ENCODE data around the gene CDC42EP3.

Gene CDC42EP3

GRCh38 chr2:37618326-37618725 lies 53.1 kb downstream of the CDC42EP3 start:
- no peak for DNase-seq (ENCODE audit: low spot score)

- DNase-seq (ENCODE audit: low spot score), result no peak
Observed at GRCh38 chr2:37617119-37617892, 54.1 kb downstream of the CDC42EP3 start.

- DNase-seq (ENCODE audit: low spot score), result no peak
Observed at GRCh38 chr2:37616677-37617005, 54.8 kb downstream of the CDC42EP3 start.

- DNase-seq (ENCODE audit: low spot score), result no peak
Observed at GRCh38 chr2:37615804-37616676, 55.4 kb downstream of the CDC42EP3 start.

GRCh38 chr2:37614061-37614738 lies 57.2 kb downstream of the CDC42EP3 start:
- no peak for DNase-seq (ENCODE audit: low spot score)

- no peak for DNase-seq (ENCODE audit: low spot score)
Observed at GRCh38 chr2:37612382-37612781, 59.1 kb downstream of the CDC42EP3 start.

GRCh38 chr2:37610638-37611289 lies 60.7 kb downstream of the CDC42EP3 start:
- no peak for DNase-seq (ENCODE audit: low spot score)

GRCh38 chr2:37609782-37610181 lies 61.7 kb downstream of the CDC42EP3 start:
- DNase-seq (ENCODE audit: low spot score), result no peak

GRCh38 chr2:37604716-37605115 lies 66.7 kb downstream of the CDC42EP3 start:
- DNase-seq (ENCODE audit: low spot score), result no peak

GRCh38 chr2:37602702-37603101 lies 68.7 kb downstream of the CDC42EP3 start:
- no peak for DNase-seq (ENCODE audit: low spot score)

GRCh38 chr2:37602040-37602439 lies 69.4 kb downstream of the CDC42EP3 start:
- no peak for DNase-seq (ENCODE audit: low spot score)

GRCh38 chr2:37601569-37601968 lies 69.9 kb downstream of the CDC42EP3 start:
- no peak for DNase-seq (ENCODE audit: low spot score)

- no peak for DNase-seq (ENCODE audit: low spot score)
Observed at GRCh38 chr2:37600735-37601134, 70.7 kb downstream of the CDC42EP3 start.

GRCh38 chr2:37599688-37600525 lies 71.5 kb downstream of the CDC42EP3 start:
- DNase-seq (ENCODE audit: low spot score), result no peak

- DNase-seq (ENCODE audit: low spot score), result no peak
Observed at GRCh38 chr2:37593694-37594093, 77.7 kb downstream of the CDC42EP3 start.

GRCh38 chr2:37593024-37593423 lies 78.4 kb downstream of the CDC42EP3 start:
- no peak for DNase-seq (ENCODE audit: low spot score)
